NOMO-1 treated with dmso at 0.1 percent for 144 hours (cell line): ENCODE data around the gene ENGASE.
"Not testable (repeated sequence)": the region's sequence is repeated elsewhere in the genome, so short reads cannot be mapped to it uniquely, and the experiment has no call there.

Experiments
- DNase-seq: peaks from one replicate; lab custom pipeline; 2025; ENCODE audit not compliant: unreplicated experiment; lab: John Stamatoyannopoulos, UW

The ENGASE gene, protein sequence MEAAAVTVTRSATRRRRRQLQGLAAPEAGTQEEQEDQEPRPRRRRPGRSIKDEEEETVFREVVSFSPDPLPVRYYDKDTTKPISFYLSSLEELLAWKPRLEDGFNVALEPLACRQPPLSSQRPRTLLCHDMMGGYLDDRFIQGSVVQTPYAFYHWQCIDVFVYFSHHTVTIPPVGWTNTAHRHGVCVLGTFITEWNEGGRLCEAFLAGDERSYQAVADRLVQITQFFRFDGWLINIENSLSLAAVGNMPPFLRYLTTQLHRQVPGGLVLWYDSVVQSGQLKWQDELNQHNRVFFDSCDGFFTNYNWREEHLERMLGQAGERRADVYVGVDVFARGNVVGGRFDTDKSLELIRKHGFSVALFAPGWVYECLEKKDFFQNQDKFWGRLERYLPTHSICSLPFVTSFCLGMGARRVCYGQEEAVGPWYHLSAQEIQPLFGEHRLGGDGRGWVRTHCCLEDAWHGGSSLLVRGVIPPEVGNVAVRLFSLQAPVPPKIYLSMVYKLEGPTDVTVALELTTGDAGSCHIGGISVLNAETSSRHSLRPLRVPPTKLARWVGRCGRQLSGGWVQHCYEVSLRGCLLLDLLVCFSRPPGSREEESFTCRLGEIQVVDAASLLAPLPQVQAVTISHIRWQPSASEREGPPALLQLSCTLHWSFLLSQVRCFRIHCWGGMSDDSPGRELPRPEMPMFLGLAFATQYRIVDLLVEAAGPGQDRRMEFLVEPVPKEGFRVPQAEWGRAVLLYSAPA

DNA sequence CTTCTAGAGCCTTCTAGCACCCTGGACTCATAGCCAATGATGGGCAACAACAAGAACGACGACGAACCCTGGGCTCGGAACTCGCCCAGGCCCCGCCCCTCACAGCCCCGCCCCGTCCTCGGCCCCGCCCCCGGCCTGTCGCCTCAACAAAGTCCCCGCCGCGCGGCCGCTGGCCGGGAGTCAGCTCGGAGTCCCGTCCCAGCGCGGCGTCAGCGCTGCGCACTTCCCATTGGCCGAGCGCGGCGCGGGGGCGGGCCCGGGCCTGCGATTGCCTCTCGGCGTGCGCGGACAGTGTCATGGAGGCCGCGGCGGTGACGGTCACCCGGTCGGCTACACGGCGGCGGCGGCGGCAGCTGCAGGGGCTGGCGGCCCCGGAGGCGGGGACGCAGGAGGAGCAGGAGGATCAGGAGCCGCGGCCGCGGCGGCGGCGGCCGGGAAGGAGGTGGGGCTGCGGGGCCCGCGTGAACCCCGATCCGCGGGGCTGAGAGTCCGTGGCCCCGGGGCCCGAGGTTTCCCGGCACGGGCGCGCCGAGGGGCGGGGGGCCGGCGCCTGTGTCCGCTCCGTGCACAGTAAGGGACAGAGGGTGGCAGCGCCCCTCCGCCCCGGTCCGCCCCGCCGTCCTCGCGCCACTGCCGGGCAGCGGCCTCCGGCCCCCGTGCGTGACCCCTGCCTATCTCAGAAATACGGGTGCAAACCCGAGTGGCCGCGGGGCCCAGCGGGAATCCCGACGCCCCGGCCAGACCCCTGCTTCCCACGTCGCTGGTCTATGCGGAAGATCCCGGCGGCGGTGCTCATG lies at the start of gene ENGASE:
Gene ENGASE (plus strand): TSS at position 176 of the 797 bp plus-strand sequence. CDS start 121 bp downstream, at position 297.
- peak; percentile 97 for DNase-seq

DNA sequence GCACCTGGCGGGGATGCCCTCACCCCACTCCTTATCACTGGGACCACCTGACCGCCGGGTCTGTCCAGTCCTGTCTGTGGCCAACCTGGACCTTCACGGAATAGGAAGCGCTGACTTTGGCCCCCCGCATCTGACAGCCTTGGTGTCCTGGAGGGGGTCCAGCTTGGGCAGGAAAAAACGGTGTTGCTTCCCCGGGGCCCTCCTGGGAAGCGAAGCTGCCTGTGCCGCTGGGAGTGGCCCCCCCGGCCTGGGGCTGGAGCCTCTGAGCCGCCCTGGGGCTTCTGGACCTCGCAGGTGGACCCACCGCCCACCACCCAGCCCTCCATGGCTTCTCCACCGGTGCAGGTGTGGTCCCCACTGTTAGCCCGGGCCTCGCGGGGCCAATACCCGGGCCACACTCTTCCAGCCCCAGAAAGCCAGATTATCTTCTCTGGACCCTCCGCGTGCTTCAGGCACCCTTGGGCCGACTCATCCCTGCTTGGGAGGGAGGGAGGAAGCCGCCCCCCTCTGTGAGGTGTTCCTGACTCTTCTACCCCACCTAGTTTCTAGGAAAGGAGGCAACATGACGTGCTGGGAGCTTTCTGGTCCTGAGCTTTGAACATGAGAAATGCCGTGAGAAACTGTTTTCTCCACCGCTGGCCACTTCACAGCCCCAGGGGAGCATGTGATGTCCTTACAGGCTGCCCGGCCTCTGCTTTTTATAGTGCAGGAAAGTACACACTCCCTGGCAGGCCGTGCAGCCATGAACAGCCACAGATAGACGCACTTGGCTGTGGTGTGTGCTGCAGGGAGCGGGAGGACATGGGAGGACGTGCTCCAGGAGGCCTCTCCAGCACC lies 49.5 kb upstream of the ENGASE start:
- no peak for DNase-seq

DNA sequence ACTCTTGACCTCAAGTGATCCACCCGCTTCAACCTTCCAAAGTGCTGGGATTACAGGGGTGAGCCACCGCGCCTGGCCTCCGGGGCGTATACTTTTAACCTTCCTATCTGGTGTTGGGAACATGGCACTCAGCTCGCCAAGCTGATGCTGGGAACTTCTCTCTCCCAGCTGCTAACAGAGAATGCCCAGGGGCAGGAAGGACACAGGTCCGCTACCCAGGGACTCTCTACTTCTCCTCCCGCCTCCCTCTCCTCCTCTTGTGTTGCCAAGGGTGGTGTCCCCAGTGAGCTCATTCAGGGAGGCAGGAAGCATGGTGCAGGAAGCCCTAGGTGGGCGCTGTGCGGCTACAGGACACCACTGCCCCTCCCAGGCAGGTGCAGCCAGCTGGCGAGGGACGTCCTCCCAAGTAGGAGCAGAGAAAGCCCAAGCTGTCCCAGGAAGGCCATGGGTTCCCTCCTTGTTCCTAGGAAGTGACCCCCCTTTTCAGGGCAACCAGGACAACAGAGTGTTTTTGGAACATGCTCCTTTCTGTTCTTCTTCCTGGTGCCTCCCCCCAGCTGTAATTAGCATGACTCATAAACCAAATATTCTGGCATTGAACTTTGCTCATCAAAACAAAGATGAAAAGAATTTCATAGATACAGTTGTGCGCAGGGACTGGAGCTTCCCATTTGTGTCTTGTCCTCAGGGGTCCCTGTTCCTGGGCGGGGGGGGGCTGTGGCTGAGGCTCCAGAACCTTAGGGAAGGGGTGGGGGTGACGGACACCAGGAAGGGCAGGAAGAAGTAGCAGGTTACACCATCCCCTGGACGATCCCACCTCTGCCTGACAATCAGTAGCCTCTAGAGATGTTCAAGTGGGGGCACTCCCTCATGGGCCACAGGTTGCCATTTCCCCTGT lies 48.0 kb upstream of the ENGASE start:
- no peak for DNase-seq

DNA sequence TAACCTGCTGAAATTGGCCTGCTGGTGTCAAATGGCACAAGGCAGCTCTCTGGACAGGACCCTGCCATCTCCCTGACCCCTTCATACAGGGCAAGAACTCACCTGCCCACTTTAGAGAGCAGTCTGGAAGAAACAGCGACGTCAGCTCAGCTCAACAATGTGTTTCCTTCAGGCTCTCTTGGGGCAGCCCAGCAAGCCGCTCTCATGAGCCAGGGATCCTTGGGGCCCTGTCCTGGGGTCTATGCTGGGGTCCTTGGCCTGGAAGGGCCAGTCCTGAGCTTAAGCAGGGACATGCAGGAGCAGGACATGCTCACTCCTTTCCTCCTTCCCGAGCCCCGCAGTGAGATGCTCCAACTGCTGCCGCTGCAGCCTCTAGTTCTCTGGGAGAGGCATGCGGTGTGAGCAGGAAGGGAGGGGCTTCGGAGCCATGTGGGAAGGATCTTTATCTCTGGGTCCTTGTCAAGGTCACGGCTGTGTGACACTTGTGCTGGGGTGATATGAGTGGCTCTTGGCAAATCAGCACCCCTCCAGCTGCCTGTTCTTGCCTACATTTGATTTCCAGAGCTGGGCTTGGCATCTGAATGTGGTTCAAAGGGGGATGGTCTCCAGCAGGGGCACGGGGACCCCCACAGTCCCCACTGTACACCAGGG lies 47.2 kb upstream of the ENGASE start:
- no peak for DNase-seq

DNA sequence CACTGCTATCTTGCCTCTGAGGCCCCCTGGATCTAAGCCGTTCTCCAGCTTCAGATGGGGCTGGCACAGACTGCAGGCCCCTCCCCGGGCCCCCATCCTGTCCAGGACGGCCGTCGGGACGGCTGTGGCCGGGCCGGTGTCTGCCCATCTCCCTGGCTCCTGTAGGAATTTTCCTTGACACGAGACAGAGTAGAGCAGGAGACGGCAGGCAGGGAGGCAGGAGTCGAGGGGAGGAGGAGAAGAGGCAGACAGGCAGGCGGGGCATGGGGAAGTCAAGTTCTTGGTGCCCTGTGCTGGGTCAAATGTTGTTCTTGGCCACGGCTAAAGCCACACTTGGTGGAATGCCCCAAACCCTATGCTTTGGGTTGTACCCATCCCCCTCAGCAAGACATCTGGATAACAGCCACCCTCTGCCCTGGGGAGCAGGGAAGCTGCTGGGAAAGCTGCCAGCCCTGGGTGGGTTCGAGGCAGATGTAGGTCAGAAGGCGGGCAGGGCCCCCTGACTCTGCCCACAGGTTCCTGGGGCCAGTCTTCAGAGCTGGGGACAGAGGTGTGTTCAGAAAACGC lies 46.6 kb upstream of the ENGASE start:
- DNase-seq, result no peak

DNA sequence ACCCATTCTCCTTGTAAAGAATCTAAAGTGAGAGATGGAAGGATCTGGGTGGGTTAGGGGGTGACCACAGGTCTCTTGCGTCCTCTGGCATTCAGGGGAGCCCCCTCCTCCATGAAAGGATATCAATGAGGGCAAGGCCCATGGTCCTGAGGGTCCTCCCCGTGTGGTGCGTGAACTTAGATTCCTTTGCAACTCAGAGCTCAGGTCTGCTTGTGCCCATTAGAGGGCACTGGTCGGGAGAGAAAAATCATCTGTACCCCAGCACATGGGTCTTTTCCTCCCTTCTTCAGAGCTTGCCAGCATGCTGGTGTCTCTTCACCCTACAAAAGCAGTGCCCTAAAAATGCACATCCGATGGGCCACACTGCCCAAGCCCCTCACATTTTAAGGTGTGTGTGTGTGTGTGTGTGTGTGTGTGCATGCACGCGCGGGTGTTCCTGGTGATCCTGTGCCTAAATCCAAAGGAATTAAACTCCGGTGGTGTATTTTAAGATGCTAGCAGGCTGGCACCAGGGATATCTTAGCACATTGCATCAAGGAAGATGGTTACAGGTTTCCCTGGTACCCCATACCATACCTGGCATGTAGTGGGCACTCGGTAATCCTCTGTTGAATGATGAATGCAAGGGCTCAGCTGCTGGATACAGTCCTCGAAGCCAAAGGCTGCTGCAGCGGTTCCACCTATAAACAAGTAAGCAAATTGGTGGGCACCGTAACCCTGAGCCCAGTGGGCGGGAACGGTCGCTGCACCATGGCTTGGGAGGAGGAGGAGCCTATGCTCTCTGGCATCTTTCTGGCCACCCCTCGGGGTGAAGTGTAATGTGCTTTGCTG lies 45.9 kb upstream of the ENGASE start:
- DNase-seq, result no peak

DNA sequence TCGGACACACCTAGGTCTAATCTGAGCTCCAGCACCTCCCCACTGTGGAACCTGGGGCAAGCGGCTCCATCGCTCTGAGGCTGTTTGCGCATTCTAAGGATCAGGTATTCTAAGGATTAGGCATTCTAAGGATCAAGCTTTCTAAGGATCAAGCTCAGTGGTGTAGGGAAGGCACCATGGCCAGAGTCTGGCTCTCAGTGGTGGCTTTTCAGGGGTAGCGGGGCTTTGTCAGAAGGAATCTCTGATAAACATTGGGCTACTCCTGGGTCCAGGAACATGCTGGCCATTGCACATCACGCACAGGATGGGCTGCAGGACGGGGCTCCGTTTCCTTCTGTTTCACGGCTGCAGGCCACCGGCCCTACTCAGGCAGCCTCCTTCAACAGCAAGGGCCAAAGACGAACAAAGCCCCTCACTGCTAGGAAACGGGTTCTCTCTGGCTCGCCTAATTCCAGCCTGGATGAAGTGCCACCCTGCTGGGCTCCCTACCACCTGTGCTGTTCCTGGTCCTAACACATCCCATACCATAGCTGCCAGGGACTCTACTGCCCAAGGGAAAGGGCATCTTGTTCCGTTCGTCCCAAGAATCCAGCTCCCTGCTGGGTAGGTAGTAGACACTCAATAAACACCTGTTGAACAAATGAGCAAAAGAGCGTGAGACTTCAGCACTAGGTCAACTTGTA lies 45.2 kb upstream of the ENGASE start:
- DNase-seq, result no peak

DNA sequence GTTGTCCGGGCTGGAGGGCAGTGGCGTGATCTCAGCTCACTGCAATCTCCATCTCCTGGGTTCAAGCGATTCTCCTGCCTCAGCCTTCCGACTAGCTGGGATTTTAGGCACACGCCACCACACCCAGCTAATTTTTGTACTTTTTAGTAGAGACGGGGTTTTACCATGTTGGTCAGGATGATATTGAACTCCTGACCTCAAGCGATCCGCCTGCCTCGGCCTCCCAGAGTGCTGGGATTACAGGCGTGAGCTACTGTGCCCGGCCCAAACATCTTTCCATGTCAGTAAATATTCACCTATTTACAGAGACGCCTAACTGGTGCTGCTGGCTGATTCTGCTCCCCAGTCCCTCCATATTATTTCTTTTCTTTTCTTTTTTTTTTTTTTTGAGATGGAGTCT lies 44.0 kb upstream of the ENGASE start:
- DNase-seq, result not testable (repeated sequence)

DNA sequence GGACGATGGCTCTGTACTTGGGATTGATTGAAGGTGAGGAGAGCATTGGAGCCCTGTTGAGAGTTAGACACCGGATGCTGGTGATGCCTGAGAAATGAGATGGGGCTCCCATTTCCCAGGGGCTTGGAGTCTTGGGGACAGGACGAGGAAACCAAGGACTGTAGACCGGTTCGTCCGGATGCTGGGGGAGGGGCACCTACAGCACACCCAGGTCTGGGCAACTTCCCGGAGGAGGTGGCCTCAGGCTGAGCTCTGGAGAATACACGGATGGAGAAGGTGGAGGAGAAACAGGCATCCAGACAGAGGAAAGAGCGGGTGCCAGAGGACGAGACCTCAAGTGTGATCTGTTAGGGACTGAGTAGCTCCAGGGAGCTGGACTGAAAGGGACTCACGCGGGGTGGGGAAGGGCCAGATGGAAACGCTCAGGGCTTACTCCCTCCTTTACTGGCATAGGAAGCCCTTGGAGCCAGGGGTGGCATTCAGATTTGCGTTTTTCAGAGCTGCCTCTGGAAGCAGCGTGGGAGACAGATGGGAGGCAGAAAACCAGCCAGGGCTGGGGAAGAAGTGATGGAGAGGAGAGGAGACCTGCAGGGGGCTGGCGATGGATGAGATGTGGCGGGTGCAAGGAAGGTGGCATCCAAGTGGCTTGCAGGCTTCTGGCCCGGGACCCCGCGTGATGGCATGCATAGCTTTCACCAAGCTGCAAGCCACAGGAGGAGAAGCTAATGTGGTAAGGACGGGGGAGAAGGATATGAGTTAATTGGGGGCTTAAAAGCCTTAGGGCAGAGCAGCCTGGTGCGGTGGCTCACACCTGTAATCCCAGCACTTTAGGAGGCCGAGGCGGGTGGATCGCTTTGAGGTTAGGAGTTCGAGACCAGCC lies 42.4 kb upstream of the ENGASE start:
- DNase-seq, result no peak

DNA sequence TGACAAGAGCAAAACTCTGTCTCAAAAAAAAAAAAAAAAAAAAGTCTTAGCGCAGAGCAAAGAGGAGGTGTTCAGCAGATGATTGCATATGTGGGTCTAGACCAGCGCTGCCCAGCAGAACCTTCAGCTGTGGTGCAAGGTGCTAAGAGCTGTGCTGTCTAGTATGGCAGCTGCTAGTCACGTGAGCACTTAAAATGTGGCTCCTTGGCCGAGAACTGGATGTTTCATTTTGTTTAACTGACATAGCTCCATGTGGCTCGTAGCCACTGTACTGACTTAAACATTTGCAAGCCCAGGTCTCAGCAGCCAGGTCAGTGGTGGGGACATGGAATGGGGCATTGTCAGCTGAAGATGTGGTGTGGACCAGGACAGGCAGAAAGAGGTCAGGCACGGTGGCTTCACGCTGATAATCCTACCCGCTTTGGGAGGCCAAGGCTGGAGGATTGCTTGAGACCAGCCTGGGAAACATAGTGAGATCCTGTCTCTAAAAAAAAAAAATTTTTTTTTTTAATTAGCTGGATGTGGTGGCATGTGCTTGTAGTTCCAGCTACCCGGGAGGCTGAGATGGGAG lies 41.5 kb upstream of the ENGASE start:
- no peak for DNase-seq

DNA sequence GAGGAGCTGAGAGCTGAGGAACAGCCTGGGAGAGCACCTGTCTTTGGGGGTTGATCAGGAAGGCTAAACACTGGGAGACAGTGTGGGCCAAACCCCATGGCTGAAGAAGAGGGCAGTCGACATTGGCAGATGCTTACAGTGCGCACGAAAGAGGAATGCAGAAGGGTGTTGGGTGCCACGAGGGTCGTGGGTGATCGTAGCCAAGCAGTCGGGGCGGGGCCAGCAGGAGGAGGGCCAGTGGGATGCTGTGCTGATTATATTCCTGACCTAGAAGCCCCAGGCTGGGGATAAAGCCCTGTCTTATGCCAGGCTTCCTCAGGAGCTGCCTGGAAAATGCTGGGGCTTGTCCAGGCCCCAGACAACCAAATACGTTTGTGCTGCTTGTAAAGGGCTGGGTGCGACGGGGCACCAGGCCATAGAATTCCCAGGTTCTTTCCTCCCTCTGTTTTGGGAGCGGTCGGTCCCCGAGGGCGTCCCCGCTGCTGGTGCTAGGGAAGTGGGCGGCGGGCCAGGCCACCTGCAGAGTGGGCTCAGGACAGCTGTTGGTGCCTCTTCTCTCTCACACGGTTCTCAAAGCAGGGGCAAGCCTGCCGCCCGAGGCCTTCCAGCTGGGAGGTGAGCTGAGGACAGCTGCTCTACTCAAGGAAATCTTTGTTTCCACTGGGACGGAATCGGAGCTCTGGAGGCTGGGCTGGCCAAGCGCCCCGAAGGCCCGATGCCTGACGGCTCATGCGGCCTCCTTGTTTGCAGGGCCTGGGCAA lies 40.7 kb upstream of the ENGASE start:
- DNase-seq, result no peak

DNA sequence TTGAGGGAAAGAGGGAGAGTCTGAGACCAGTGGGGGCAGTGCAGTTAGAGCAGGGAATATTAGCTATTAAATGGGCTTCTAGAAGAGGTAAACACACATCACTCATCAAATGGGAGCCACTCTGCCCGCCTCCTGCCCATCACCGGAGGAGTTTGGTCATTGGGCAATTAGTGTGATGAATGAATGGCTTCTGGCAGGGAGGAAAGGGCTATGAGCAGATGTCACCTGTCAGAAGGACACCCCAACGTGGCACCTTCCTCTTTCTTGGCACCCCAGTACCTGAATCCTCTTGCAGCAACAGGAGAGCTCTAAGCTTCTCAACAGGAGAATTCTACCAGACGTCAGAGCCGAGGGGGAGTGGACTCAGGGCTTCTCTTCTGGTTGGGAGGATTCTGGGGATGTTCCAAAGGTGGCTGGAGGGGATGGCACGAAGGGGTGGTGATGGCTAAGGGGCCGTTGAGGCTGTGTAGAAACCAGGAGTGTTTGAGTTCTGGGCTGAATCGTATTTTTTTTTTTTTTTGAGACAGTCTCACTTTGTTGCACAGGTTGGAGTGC lies 39.6 kb upstream of the ENGASE start:
- no peak for DNase-seq

DNA sequence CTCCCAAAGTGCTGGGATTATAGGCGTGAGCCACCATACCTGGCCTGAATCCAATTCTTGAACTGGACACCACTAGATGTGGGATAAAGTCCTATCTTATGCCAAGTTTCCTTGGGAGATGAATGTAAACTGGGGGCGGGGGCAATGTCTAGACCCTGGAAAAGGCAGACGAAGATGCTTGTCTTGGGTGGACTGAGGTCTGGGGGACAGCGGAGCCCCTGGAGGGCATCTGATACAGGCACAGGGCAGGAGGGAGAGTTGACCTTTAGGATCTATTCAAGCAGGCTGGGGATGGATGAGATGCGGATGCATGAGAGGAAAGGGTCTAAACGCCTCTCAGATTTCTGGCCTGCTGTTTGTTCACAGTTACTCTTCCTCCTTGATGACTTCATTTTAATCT lies 38.9 kb upstream of the ENGASE start:
- no peak for DNase-seq

DNA sequence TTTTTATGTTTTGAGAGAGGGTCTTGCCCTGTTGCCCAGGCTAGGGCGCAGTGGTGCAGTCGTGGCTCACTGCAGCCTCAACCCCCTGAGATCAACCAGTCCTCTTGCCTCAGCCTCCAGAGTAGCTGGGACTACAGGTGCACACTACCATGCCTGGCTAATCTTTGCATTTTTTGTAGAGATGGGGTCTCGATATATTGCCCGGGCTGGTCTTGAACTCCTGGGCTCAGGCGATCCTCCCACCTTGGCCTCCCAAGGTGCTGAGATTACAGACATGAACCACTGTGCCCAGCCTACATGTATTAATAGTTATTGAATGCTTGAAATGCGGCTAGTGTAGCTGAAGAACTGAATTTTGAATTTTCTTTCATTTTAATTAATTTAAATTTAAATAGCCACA lies 38.4 kb upstream of the ENGASE start:
- no peak for DNase-seq

DNA sequence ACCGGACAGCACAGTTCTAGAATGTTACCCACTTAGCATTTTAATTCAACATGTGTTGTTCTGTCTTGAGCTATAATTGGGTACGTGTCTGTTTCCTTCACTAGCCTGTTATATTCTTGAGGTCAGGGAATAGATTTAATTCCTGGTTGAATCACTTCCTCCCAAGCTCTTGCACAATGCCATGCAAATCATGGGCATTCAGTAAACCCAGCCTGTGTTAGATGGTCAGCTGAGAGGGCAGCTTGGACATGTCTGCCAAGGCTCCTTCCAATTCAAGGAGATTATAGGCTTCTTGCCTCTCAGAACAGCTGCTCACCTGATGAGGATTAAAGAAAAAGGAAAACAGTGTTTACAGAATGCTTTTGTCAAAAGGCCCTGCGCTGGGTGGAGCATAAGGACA lies 38.0 kb upstream of the ENGASE start:
- DNase-seq, result peak; percentile 20
